ENCODE results near the gene PRKD1.

- TF ChIP-seq SMC3 (IDR thresholded peaks at IDR 0.05; ENCODE audit: low read depth, low read length) = no peak
- no peak for TF ChIP-seq EP300 (IDR thresholded peaks at IDR 0.05; ENCODE audit: borderline replicate concordance in 1 of 2, low read depth in 1 of 2, low read length in 1 of 2)
Measured at GRCh38 chr14:29709490-29709889, 218.2 kb downstream of the PRKD1 start.

Data from SK-N-SH (cell line).